ENCODE data around the gene U2AF2. TPM values are rescaled to one million over a fixed set of nuclear protein-coding genes. Genes with fewer than 3 reads are reported as not detected.

Gene U2AF2
- total RNA-seq, 1 experiment from 2014 or later, result 321 TPM

DNA sequence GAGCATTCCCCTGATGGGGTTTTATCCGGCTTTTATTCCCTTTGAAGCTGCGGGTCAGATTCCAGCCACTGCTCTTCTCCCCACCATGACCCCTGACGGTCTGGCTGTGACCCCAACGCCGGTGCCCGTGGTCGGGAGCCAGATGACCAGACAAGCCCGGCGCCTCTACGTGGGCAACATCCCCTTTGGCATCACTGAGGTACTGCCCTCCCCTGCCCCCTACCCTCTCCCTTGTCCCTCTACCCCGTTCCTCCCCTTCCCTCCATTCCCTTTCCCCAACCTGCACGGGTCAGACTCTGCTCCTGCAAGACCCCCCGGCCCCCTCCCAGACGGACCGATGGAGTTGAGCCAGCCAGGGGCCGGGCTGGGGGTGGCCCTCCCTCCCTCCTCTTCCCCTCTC, 6.2 kb downstream of the U2AF2 start:
- peaks cover 7% of the 10 kb centered on the region for H3K23me2 ChIP-seq (ENCODE audit: insufficient read length, low read depth, low read length, poor library complexity, severe bottlenecking)
- H3K4ac ChIP-seq (ENCODE audit: low read depth, low read length), result no peak overlapping the region
- Mint-ChIP-seq H3K9me3 (no peaks in the 10 kb centered on the region), H3K36me3 (ENCODE audit: insufficient read depth in 1 of 3, low read depth in 3 of 3) (peaks cover 58 to 84% (median 69%) of the 10 kb centered on the region in 3 experiments), H3K4me1 (peaks cover 21 to 26% of the 10 kb centered on the region in 2 experiments), H3K4me3 (no peak overlapping the region), H3K27me3 (ENCODE audit: low read depth) (no peaks in the 10 kb centered on the region), H3K27ac (peak overlapping the region in 1 of 3 experiments; percentile 64; a peak in 3 of 7 replicates)
- H4K5ac ChIP-seq (ENCODE audit: insufficient read length, low read depth, low read length), result no peak overlapping the region
- no peak overlapping the region for H2BK12ac ChIP-seq (ENCODE audit: insufficient read length, low read depth, low read length)
- no peaks in the 10 kb centered on the region for H3K27me3 ChIP-seq (ENCODE audit: insufficient read depth, low read length)
- H2BK5ac ChIP-seq (ENCODE audit: insufficient read length, low read length), result no peak overlapping the region
- H2BK20ac ChIP-seq (ENCODE audit: low read depth, low read length, poor library complexity, severe bottlenecking), result no peak overlapping the region
- H2BK120ac ChIP-seq (ENCODE audit: low read depth, low read length, poor library complexity, severe bottlenecking), result no peak overlapping the region
- peaks cover 7% of the 10 kb centered on the region; the same call in 1 of the 2 replicates for H3K4me1 ChIP-seq (ENCODE audit: insufficient read depth, low read length)
- no peak overlapping the region for H2AFZ ChIP-seq (ENCODE audit: low read length)
- H3T11ph ChIP-seq (ENCODE audit: low read length), result no peak overlapping the region
- no peak for DNase-seq
- H4K91ac ChIP-seq (ENCODE audit: insufficient read length, low read depth, low read length), result no peak overlapping the region
- no peak overlapping the region for H3K23ac ChIP-seq (ENCODE audit: insufficient read length, low read depth, low read length)
- no peaks in the 10 kb centered on the region for H3K79me1 ChIP-seq (ENCODE audit: insufficient read depth, low read depth, low read length, poor library complexity, severe bottlenecking)
- no peak overlapping the region for H3K27ac ChIP-seq (ENCODE audit: insufficient read length, low read depth, low read length)
- H3K4me2 ChIP-seq (ENCODE audit: insufficient read depth, insufficient read length, low read length), result no peak overlapping the region
- H4K20me1 ChIP-seq (ENCODE audit: control insufficient read depth, insufficient read depth, insufficient read length), result no peaks in the 10 kb centered on the region
- no peak overlapping the region for H3K56ac ChIP-seq (ENCODE audit: insufficient read length, low read depth, low read length)
- H4K8ac ChIP-seq (replicated peaks; ENCODE audit: insufficient read length, low read depth, low read length), result no peak overlapping the region
- no peak overlapping the region for H3K9ac ChIP-seq (ENCODE audit: extremely low read depth, insufficient read length, low read length)
- H3K9me3 ChIP-seq (ENCODE audit: control insufficient read depth, low read depth, low read length), result no peaks in the 10 kb centered on the region
- no CpG with 5 or more reads among the region's 16 CpGs for WGBS (ENCODE audit: extremely low coverage, insufficient read length, low lambda C conversion rate)
- no peak overlapping the region for H3K14ac ChIP-seq (ENCODE audit: insufficient read depth, low read length)
- H3K18ac ChIP-seq (ENCODE audit: insufficient read length, low read depth, low read length), result no peak overlapping the region
- peaks cover 45% of the 10 kb centered on the region for H3K79me2 ChIP-seq (ENCODE audit: insufficient read depth, low read length)
- H2BK15ac ChIP-seq (ENCODE audit: low read depth, low read length), result no peak overlapping the region
- H2AK5ac ChIP-seq (ENCODE audit: insufficient read length, low read length), result no peak overlapping the region
- TF ChIP-seq, protein P1, sequence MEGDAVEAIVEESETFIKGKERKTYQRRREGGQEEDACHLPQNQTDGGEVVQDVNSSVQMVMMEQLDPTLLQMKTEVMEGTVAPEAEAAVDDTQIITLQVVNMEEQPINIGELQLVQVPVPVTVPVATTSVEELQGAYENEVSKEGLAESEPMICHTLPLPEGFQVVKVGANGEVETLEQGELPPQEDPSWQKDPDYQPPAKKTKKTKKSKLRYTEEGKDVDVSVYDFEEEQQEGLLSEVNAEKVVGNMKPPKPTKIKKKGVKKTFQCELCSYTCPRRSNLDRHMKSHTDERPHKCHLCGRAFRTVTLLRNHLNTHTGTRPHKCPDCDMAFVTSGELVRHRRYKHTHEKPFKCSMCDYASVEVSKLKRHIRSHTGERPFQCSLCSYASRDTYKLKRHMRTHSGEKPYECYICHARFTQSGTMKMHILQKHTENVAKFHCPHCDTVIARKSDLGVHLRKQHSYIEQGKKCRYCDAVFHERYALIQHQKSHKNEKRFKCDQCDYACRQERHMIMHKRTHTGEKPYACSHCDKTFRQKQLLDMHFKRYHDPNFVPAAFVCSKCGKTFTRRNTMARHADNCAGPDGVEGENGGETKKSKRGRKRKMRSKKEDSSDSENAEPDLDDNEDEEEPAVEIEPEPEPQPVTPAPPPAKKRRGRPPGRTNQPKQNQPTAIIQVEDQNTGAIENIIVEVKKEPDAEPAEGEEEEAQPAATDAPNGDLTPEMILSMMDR (conservative IDR thresholded peaks at IDR 0.05), result no peak
